Activated effector memory CD4-positive, alpha-beta T cell treated with anti-CD3 and anti-CD28 coated beads, Interleukin-2, amount 50 U/mL, for 16 hours (primary cell): ENCODE results near the gene TLL2.
A peak's percentile ranks its signal among the peaks of the same experiment; 100 is the strongest.

ENCODE experiments used
- DNase-seq: peaks from one replicate; pipeline ENCODE4 v3.0.0-alpha.2; 2020

The TLL2 gene

DNA sequence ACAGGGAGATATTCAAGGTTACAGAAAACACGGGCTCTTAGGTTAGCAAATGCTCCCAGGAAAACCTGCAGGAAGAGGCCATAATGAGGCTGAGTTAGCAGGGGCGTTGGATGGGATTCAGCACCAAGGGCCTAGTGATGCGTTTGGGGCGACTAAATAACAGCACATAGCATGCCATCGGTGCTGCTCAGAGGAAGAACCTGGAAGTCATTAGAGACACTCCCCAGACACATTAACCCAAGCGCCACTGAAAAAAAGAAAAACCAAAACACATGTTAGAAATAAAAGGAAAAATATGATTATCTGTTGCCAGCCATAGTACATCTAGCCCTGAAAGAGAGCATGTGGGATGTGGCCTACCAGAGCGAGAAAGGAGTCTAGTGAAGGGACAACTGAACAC is 126.1 kb downstream of the TLL2 start:
- DNase-seq: no peak

DNA sequence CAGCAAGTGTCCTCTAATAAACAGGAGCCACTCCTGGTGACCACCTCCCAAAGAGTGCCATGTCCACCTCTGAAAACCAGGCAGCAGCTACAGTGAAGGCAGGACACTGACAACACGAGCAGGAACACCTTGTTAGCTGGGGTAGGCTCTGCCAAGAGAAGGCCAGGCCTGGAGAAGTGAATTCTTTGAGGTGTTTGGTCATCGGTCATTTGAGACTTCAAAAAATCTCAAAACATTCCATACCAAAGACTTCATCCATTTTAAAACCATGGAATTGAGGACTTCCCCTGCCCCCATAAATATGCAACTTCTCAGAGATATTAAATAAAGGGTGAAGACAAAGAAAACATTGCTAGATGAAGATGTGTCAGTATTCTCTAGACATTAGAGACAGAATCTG is 126.6 kb downstream of the TLL2 start:
- no peak for DNase-seq

DNA sequence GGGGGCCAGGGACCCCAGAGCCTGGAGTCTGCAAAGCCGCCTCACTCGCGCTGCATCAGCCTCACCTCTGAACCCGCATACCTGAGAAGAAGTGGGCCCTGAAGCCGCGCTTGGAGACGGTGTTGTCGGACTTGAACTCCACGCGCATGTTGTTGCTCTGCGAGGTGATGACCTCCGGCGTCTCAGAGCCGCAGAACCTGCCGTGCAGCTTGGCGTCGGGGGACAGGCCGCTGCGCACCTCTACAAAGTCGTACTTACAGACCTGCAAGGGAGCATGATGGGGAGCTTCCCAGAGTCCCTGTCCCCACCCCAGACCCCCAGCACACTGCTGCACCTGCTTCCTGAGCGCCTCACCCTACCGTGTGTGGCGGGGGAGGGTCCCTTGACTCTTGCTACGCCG is 129.2 kb downstream of the TLL2 start:
- DNase-seq: no peak

DNA sequence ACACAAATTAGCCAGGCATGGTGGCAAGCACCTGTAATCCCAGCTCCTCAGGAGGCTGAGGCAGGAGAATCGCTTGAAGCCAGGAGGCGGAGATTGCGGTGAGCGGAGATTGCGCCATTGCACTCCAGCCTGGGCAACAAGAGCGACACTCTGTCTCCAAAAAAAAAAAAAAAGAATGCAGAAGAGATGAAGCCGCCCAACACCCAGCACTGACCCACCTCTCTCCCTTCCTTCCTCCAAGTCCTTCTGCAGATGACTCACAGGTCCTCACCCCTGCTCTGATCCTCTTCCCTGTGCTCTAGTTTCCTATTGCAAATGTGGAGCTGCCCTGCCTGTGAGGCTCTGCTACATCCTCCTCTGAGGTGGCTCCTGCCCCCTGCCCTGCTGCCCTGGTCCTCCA is 132.9 kb downstream of the TLL2 start:
- DNase-seq: no peak

DNA sequence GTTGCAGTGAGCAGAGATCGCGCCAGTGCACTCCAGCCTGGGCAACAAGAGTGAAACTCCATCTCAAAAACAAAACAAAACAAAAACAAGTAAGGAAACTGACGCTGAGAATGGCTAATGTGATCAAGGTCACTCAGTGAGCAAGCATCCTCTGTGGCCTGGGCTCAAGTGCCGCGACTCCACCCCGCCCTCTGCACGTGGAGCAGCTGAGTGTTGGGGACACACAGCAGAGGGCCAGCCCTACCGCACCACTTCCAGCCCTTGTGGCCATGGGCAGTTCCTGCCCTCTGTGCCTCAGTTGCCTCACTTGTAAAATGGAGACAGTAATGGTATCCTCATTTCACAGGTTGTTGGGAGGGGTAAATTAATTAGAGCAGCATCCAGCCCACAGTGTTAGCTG is 134.0 kb downstream of the TLL2 start:
- no peak for DNase-seq

DNA sequence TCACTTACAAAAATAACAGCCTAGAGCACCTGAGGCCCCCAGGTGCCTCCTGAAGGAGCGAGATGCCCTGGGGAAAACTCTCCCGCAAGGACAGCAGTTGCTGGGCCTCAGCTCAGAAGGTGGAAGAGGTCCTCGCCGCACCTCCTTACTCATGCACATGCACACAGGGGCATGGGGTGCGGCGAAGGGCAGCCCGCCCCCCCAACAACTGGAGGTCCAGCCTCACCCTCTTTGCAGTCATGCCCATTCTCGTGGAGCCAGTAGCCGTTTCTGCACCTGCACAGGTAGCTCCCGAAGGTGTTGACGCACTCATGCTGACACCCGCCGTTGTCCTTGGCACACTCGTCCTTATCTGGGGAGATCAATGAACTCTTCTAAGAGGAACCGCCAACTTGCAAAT is 135.0 kb downstream of the TLL2 start:
- DNase-seq: no peak

DNA sequence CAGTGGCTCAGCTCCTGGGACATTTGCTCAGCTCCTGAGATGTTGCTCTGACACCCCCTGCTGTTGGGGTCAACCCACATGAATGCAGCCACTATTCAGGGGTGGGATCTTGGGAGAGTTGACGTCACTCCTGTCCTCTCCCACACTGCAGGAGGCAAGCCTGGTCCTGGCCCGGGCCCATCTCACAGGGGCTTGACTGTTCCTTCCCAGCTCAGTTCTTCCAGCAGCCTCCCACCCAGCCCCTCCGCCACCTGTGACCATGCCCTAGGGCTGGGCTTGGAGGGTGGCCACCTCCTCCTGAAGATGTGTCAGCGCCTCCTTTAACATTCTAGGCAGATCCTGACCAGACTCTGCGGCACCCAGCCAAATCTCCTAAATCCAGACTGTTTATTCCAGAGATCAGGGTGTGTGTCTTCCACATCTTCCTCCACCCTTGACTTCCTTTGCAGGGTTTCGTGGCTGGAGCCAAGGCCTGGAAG is 135.9 kb downstream of the TLL2 start:
- no peak for DNase-seq

DNA sequence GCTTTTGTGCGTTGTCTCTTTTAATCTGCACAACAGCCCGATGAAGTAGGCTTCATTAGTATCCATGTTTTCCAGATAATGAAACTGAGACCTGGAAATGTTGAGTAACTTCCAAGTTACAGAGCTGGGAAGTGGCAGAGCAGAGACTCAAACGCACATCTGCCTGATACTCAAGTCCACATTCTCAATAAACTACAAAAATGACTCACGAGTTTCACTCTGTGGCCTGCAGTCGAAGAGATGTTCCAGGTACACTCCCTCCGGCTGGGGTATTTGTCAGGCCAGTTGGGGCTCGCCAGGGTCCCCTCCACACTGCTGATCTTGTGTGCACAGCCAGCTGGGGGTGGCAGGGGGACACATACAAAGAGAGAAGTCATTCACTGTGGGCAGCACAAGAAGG is 137.2 kb downstream of the TLL2 start:
- no peak for DNase-seq

DNA sequence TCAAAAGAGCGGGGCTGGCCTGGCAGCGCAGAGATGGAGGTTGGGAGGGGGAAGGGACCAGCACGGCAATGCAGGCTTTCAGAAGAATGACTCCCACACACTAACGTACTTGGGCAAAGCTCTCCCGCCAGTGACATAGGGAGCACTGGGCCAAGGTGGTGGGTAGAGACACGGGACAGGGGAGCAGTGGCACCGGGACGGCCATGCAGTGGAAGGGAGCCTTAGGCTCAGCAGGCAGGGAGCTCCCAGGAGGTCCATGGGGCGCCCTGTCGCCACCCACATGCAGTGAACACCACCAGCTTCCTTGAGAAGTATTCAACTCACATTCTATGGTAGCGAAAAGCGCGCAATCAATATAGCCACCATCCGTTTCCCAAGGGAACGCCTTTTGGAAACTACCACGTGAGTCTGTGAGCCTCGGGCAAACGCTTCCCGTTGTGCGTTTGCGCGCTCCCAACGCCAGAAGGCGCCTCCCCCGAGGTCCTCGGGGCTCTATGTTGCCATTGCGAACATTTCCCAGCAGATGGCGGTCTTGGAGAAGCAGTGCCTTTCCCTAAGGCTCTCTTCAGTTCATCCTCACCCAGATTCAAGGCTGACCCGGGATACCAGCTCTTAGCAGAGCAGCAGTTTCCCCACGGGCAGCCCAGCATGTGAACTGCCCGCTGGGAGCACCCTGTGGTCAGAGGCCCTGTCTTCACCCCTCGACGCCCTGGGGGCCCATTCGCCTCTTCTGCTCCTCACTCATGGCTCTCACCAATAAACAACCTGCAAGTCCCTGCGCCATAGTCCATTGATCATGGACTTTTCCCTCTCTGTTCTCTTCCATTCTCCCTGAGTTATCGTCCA is 138.5 kb downstream of the TLL2 start:
- peak; percentile 87 for DNase-seq

DNA sequence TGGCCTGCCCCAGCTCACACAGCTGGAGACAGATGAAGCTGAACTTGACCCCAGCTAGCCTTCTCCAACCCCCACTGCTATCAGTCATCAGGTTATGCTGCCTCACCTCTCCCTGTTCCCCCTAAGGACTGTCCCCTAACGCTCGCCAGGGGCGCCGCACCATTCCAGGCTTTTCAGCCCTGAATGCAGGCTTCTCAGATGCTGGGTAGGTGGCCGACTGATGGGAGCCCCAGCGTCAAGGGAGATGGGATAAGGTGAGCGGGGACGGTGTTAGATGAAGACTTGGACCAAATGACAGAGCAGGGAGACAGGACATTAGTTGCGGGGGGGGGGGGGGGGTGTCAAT is 139.1 kb downstream of the TLL2 start:
- DNase-seq: no peak

DNA sequence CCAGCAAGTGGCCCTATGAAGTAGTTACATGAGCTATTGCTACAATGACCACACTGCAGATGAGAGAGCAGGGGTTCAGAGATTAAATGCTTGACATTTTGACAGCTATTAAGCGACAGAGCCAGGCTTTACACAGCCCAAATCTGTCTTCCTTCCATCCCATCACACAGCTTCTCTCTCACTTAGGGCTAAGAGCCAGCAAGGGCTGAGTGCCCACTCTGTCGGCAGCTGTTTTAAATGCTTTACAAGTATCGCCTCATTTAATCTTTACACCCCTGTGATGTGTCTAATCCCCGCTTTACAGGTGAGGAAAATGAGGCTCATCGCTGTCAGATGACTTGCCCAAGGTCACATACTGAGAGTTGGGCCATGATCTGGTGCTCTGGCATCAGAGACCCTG is 139.7 kb downstream of the TLL2 start:
- no peak for DNase-seq

DNA sequence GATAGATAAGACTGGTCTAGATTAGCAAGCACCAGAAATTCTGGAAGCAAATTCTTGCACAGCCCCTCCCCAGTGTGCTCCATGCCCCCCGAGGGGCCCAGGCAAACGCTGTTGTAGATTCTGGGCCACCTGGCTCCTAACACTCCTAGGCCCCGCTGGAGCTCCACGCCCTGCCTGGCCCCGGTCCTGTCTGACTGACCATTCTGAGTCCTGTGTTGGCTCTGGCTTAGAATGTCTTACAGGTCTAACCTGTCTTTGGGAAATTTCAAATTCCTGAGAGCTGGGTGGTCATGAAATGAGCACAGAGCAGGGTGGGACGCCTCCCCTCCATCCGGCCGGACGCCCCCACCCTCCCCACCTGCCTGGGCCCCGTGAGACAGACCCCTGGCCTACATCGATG is 142.4 kb downstream of the TLL2 start:
- no peak for DNase-seq

DNA sequence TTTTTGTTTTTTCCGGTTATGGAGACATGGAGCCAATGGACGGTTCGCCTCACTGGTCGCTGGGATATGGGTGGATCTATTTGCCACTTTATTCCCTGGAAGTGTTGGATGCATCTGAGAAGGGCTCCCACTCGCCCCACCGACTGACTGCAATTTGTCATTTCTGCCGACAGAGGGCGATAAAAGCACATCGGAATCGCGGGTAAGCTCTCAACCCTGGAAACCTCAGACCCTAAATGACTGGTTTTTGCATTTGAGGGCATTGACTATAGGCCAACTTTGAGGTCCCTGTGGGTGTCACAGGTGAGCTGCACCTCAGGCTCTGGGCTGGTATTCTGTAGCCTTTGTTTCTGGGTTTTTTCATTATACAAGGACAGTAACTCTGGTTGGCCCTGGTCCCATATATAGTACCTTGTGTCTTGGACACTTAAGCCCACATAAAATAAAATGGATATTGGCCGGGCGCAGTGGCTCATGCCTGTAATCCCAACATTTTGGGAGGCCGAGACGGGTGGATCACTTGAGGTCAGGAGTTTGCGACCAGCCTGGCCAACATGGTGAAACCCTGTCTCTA is 143.1 kb downstream of the TLL2 start:
- DNase-seq: peak; percentile 81

DNA sequence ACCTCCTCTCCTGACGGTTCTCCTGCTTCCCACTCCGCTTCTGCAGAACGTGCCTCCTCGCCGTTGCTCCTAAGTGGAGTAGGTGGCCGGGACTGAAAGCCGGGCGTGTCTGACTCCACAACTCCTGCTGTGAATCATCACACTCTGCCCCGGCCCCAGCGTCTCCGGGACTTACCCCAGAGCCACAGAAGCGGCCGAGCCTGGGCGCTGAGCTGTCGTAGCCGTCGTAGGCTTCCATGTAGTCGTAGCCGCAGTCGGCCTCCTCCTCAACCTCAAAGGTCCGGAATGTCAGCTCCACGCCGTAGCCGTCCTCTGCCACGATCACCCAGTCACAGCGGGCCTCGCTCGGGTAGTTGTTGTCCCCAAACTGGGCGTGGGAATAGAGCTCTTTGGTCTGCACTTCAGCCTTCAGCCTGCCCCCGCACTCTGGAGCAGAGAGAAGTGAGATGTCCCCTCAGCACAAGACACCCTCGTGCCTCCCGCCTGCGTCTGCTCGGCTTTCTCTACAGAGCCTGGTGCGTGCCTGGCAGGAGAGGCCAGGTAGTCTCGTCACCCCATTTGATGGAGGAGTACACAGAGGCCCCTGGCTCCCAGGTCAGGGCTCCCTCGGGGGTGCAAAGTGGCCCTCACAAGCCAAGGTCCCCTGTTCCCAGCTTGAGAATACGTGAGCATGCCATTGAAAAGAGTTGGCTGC is 143.7 kb downstream of the TLL2 start:
- no peak for DNase-seq

DNA sequence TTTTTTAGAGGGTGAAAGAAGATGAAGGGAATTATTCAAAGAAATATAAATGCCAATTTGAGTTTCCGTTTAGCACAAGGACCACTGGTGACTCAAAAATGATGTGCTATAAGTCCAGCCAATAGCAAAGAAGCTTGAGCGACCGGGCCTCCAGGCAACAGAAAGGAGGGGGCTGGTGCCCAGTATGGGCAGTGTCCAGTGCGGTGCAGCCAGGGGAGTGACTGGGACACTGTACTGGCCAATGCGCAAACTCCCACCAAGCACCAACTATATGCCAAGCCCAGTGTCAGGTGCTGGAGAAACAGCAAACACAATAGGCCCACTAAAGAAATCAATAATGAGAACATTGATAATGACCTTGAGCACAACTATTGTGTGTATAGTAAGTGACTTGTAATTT is 144.8 kb downstream of the TLL2 start:
- DNase-seq: no peak

DNA sequence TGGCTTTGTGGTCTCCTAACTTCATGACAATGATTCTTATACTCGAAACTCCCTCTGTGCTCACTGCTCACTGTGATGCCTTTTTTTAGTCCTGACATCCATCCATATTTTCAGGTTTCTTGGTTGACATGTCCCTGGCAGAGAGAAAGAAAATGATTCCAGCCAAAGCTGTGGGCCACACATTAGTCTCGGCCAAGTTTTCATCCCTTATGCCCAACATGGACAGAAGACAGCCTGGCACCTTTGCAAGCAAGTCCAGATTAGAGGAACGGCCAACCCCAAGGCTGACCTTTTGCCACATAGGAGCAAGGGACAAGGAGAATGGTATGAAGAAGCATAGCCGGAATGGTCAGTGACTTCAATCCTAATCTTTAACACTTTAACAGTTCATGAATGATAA is 146.3 kb downstream of the TLL2 start:
- DNase-seq: no peak

DNA sequence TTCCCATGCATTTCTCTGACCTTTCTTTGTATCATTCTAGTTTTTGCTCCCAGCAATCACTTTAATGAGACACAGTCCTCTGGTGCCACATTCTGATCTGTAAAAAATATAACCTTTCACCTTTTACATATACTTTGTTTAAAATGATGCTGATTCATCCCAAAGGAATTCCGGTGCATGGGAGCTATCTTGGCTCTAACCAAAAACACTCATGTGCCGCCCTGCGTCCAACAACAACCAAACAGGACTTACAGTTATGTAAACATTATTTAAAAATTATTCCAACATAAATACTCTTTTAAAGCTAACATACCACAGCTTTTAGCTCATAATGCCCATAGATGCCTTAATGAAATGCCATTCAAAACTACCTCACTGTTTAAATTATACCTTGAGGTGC is 147.2 kb downstream of the TLL2 start:
- DNase-seq: no peak

DNA sequence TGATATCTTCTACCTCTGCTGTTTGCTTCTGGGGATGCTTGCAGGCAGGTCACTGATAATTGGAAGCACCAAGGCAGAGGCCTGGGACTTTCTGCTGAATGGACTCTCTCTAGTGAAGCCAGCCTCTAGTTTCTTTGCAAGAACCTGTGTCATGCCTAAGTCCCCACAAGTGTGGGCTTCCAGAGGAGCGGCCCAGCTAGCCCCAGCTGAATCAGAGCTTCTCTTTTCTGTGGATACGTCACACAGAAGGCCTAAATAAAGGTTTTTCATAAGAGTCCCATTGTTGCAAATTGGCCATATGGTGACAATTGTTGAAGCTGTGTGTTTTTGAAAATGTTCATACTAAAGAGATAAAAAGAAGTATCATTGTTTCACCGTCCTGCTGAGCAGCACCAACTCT is 148.2 kb downstream of the TLL2 start:
- DNase-seq: no peak

DNA sequence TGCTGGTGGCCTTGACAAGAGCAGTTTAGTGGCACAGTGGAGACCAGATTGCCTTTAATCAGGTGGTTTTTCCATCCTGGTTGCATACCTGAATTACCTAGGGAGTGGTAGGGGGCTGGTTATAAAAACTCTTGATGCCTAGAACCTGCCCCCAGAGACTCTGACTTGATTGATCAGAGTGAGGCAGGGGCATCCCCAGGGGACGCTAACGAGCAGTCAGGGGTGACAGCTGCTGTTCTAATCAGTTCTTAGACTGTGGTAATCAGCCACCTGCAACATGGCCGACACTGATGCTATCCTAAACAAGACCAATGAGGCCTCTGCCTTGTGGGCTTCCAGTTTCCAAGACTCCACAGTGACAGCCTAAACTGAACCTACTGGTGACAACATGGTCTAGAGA is 153.0 kb downstream of the TLL2 start:
- no peak for DNase-seq

DNA sequence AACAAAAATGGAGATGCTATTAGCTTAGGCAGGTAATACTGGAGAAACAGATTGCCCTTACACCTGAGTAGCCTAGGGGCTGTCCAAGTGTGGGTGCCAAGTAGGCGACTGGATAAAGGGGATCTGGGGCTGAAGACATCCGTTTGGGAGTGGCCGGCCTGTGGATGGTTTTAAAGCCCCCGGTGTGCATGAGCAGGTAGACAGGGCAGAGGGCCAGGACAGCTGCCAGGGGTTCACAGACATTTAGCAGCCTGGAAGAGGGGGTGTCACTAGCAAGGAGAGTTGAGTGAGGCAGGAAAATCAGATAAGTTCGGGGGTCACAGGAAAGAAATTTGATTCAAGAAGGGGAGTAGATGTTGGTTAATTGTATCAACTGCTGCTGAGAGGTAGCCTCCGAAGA is 153.4 kb downstream of the TLL2 start:
- DNase-seq: no peak

DNA sequence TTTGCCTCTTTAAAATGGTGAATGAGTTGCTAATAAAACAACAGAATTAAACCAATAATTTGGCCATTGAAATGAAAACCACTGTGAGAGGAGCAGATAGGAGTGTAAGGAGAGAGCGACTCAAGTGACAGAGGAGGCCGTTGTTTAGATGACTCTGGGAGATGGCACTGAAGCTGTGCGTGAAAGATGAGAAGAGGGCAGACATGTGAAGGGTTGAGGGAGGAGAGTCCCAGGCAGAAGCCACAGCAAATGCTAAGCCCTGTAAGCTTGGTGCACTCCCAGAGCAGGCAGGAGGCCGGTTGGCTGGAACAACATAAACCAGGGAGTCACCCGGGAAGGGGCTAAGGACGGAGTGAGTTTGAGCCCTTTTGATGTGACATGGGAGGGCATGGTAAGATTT is 154.1 kb downstream of the TLL2 start:
- DNase-seq: no peak

DNA sequence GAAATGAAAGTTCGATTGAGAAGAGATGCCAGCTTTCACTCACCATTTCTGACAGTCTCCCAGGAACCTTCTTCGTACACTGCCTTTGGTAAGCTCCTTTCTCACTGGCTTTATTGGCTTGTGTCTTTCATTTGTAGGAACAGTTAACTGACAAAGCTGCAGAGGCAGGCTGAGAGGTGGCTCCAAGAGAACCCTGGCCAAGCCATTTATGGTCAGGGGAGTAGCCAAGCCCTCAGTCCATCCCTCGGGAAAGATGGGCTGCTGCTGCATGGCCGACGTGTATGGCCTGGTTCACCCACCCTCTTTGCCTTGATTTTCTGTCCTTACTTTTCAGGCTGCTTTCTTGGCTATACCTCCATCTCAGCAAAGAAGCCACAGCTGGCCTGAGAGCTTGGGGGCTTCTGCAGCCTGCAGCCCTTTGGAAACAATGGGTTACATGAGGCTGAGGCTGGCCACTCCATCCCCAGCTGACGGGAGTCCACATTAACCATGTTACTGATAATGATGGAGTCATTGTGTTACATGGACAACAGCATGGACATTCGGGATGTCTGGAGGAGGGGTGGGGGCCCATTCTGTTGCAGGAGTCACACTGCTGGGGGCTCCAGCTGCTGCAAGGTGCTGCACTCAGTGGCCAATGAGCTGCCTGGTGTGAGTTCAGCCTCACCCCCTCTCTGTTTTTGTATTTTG is 154.7 kb downstream of the TLL2 start, which contains the start of gene OPALIN:
Gene OPALIN (minus strand): TSS at position 152 of the 690 bp plus-strand sequence. CDS start 106 bp downstream, at position 46.
- DNase-seq: no peak

DNA sequence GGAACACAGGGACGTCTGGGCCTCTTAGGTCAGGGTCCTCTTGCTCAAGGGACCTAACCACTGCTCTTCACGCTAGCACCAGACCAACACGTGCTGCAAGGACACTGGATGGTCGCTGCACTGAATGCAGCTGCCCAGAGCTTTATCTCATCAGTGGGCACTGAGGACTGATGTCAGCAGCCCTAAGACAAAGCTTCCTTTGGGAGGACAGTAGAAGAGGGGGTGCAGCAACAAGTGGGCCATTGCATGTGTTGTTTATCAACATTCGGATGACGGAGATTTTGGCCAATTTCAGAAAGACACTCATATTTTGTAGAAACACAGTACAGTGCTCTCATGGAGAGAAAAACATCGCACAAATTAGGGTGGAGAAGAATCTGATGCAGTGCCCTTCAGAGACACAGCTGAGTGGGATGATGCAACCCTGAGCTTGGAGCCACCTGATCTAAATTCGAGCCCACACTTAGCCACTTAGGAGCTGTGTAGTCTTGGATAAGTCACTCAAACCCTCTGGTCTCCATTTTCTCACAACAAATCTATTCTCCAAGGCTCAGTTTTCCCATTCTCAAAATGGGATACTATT is 156.6 kb downstream of the TLL2 start:
- no peak for DNase-seq
